T47D (cell line): ENCODE measurements around the gene PGF.

ENCODE experiments used
- DNase-seq, 2 experiments: peaks; one replicate each; pipeline versions ENCODE4 v3.0.0 to v3.0.0-alpha.2; 2011 to 2012; ENCODE audit warnings: low read depth in 1 of 2, low spot score in 1 of 2
- JUND ChIP-seq: IDR thresholded peaks from 2 replicates; pipeline ENCODE4 v1.6.1; 2012; ENCODE audit warnings: low read depth
- in situ Hi-C: cut with HindIII; loops from 2 replicates; pipeline ENCODE4 v1.10.0; 2016; ENCODE audit warnings: low sequenced_read_pairs, low pct_unique_long_range_greater_than_20kb

Gene PGF

DNA sequence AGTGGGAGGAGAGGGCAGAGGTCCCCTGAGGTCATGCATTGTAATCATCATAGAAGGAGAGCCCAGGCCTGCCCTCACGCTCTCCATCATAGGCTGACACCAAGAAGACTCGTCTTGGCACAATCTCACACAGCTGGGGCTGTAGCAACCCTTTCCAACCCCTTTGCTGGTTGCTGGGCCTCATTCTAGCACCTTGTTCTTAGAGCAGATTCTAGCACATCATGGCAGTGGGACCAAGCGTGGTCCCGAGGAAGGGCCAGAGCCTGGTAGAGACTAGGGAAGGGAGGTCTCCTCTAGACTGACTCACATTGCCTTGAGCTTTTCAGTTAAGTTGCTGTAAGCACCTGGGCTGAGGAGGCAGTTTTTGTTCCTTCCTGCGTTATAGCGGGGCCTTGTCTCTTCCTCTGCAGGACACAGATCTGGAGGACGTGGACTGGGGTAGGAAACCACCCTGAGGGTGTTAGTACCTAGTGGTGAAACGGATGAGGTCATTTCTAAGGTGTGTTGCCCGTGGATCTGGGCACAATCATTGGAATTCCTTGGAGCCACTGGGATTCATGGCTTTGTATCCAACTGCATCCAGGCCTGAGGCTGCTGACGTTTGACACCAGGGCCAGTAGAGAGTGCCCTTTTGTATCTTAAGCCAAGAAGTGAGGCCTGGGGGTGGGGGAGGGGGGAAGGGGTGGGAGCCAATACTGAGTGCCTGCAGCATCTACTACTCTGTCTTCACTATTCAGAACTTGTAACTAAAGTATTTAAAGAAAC is 52.3 kb downstream of the PGF start:
- in situ Hi-C loops, result no loop called here
- DNase-seq, result no peak
- no peak for TF ChIP-seq JUND

GRCh38 chr14:74898694-74899093 is 56.7 kb downstream of the PGF start:
- in situ Hi-C loops, result no loop called here
- TF ChIP-seq JUND, result no peak
- DNase-seq, result no peak

DNA sequence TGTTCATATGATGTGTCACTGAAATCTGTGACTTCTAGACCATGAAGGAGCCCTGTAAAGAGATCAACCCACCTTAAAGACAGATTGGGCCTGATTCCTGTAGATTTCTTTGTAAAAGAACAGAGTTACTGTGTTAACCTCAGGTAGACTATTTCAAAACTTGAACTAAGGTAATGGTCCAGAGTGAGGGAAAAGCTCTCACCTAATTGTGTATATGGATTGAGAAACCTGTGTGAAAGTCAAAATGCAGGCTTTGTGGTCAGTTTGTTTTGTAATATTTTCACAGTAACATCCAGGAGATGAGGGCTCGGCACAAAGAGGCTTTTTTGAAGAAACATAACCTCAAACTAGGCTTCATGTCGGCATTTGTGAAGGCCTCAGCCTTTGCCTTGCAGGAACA is 57.3 kb downstream of the PGF start:
- TF ChIP-seq JUND, result no peak
- no peak for DNase-seq
- in situ Hi-C loops, result no loop called here

- no peak for TF ChIP-seq JUND
- in situ Hi-C loops, result no loop called here
- no peak for DNase-seq
These were observed 57.8 kb downstream of the PGF start for GRCh38 chr14:74897642-74898041.

- DNase-seq, result no peak
- in situ Hi-C loops, result no loop called here
- no peak for TF ChIP-seq JUND
These were observed 59.0 kb downstream of the PGF start for GRCh38 chr14:74896400-74896799.

GRCh38 chr14:74893614-74894091 is 61.7 kb downstream of the PGF start:
- no peak for TF ChIP-seq JUND
- no peak for DNase-seq
- in situ Hi-C loops, result no loop called here

DNA sequence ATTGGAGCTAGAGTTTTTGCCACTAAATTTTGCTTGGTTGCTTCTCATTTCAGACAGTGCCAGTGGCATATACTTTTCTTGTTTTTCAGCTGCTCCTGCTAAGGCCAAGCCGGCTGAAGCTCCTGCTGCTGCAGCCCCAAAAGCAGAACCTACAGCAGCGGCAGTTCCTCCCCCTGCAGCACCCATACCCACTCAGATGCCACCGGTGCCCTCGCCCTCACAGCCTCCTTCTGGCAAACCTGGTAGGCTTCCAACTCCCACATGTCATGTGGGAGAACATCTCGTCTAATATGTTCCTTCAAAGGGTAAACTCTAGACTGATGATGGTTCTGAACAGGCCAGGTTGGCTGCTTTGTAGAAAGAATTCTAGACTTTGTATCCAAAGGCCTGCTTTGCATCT is 62.7 kb downstream of the PGF start:
- TF ChIP-seq JUND, result no peak
- DNase-seq, result no peak
- in situ Hi-C loops, result no loop called here

GRCh38 chr14:74891870-74892269 is 63.5 kb downstream of the PGF start:
- no peak for DNase-seq
- TF ChIP-seq JUND, result no peak
- in situ Hi-C loops, result no loop called here
